SK-N-MC (cell line): ENCODE results near the gene KLF7.
A peak's percentile ranks its signal among the peaks of the same experiment; 100 is the strongest.

ENCODE experiments used
- DNase-seq: peaks from one replicate; pipeline ENCODE4 v3.0.0-alpha.2; 2011; ENCODE audit warnings: low read depth, low spot score
- H3K27ac ChIP-seq: fragments of 200-600 bp; sonication (generic); 2 replicates; pipeline ENCODE4 v1.5.1; 2016; ENCODE audit warnings: mixed run types
- H3K36me3 ChIP-seq: fragments of 200-600 bp; sonication (generic); 2 replicates; pipeline ENCODE4 v1.6.1; 2017; ENCODE audit warnings: antibody characterized with exemption, low read length, mixed read lengths; ENCODE audit not compliant: insufficient read depth
- H3K4me3 ChIP-seq: fragments of 200-600 bp; sonication (generic); 2 replicates; pipeline ENCODE4 v1.5.1; 2016
- H3K9ac ChIP-seq: fragments of 200-600 bp; sonication (generic); 2 replicates; pipeline ENCODE4 v1.8.0; 2017; ENCODE audit warnings: mixed run types, mixed read lengths; ENCODE audit not compliant: insufficient read length
- H3K9me3 ChIP-seq: fragments of 200-600 bp; sonication (generic); 2 replicates; pipeline ENCODE4 v1.6.1; 2017; ENCODE audit warnings: low read depth, mild to moderate bottlenecking, antibody characterized with exemption, low read length, moderate library complexity, mixed read lengths
- EZH2 ChIP-seq: fragments of 200-600 bp; sonication (generic); IDR thresholded peaks from one replicate; pipeline ENCODE4 v1.6.1; 2017; ENCODE audit warnings: antibody characterized with exemption
- FOXP2 ChIP-seq: optimal IDR thresholded peaks from 2 replicates; pipeline ENCODE3; 2011; ENCODE audit warnings: mild to moderate bottlenecking, moderate library complexity; ENCODE audit not compliant: insufficient read depth; ENCODE audit errors: extremely low read length, control extremely low read depth
- POLR2AphosphoS5 ChIP-seq: IDR thresholded peaks from 2 replicates; pipeline ENCODE4 v1.6.1; 2012; ENCODE audit warnings: mild to moderate bottlenecking, low read depth, low read length, borderline replicate concordance

The KLF7 gene

GRCh38 chr2:207119048-207119447 lies 46.7 kb downstream of the KLF7 start:
- Histone ChIP-seq H3K27ac (no peak overlapping the region), H3K4me3 (no peak overlapping the region), H3K9ac (no peak overlapping the region), H3K9me3 (no peaks in the 10 kb centered on the region), H3K36me3 (peaks cover 26% of the 10 kb centered on the region; the same call in 1 of the 2 replicates)
- TF ChIP-seq POLR2AphosphoS5: no peak
- no peak for TF ChIP-seq FOXP2
- TF ChIP-seq EZH2: no peak
- DNase-seq: no peak

- Histone ChIP-seq H3K36me3 (peaks cover 13% of the 10 kb centered on the region; the same call in 1 of the 2 replicates), H3K9ac (no peak overlapping the region), H3K27ac (no peak overlapping the region), H3K9me3 (no peaks in the 10 kb centered on the region), H3K4me3 (no peak overlapping the region)
- no peak for DNase-seq
- TF ChIP-seq FOXP2: no peak
- no peak for TF ChIP-seq EZH2
- TF ChIP-seq POLR2AphosphoS5: no peak
These were observed 48.1 kb downstream of the KLF7 start for GRCh38 chr2:207117668-207118067.

- Histone ChIP-seq H3K4me3 (no peak overlapping the region), H3K9me3 (no peaks in the 10 kb centered on the region), H3K27ac (no peak overlapping the region), H3K36me3 (no peaks in the 10 kb centered on the region), H3K9ac (no peak overlapping the region)
- DNase-seq: no peak
- TF ChIP-seq EZH2 (no peak), FOXP2 (no peak), POLR2AphosphoS5 (no peak)
These were observed 49.9 kb downstream of the KLF7 start for GRCh38 chr2:207115715-207116364.

- Histone ChIP-seq H3K4me3 (no peak overlapping the region), H3K9me3 (no peaks in the 10 kb centered on the region), H3K36me3 (no peaks in the 10 kb centered on the region), H3K9ac (no peak overlapping the region), H3K27ac (no peak overlapping the region)
- no peak for DNase-seq
- no peak for TF ChIP-seq POLR2AphosphoS5
- TF ChIP-seq FOXP2: no peak
- TF ChIP-seq EZH2: no peak
These were observed 52.3 kb downstream of the KLF7 start for GRCh38 chr2:207113414-207113813.

- no peak for DNase-seq
- H3K27ac ChIP-seq: no peak overlapping the region
- H3K9me3 ChIP-seq: no peaks in the 10 kb centered on the region
- no peak for TF ChIP-seq FOXP2
- no peak for TF ChIP-seq EZH2
- TF ChIP-seq POLR2AphosphoS5: no peak
- no peak overlapping the region for H3K9ac ChIP-seq
- H3K4me3 ChIP-seq: no peak overlapping the region
- no peaks in the 10 kb centered on the region for H3K36me3 ChIP-seq
These were observed 53.0 kb downstream of the KLF7 start for GRCh38 chr2:207112785-207113184.

GRCh38 chr2:207112383-207112782 lies 53.4 kb downstream of the KLF7 start:
- Histone ChIP-seq H3K36me3 (no peaks in the 10 kb centered on the region), H3K9me3 (no peaks in the 10 kb centered on the region), H3K9ac (no peak overlapping the region), H3K4me3 (no peak overlapping the region), H3K27ac (no peak overlapping the region)
- peak; percentile 28 for DNase-seq
- TF ChIP-seq EZH2 (no peak), POLR2AphosphoS5 (no peak), FOXP2 (no peak)

GRCh38 chr2:207111757-207112156 lies 54.0 kb downstream of the KLF7 start:
- Histone ChIP-seq H3K4me3 (no peak overlapping the region), H3K27ac (no peak overlapping the region), H3K9ac (no peak overlapping the region), H3K9me3 (no peaks in the 10 kb centered on the region), H3K36me3 (no peaks in the 10 kb centered on the region)
- TF ChIP-seq FOXP2 (no peak), EZH2 (no peak)
- no peak for DNase-seq

- H3K4me3 ChIP-seq: no peak overlapping the region
- TF ChIP-seq EZH2 (no peak), POLR2AphosphoS5 (no peak), FOXP2 (no peak)
- H3K36me3 ChIP-seq: 0 out of 2 replicates have a peak, but pooled peaks cover 6% of the 10 kb centered on the region
- no peaks in the 10 kb centered on the region for H3K9me3 ChIP-seq
- no peak for DNase-seq
- no peak overlapping the region for H3K9ac ChIP-seq
- H3K27ac ChIP-seq: no peak overlapping the region
These were observed 55.0 kb downstream of the KLF7 start for GRCh38 chr2:207110715-207111114.

GRCh38 chr2:207110310-207110709 lies 55.4 kb downstream of the KLF7 start:
- Histone ChIP-seq H3K36me3 (0 out of 2 replicates have a peak, but pooled peaks cover 6% of the 10 kb centered on the region), H3K4me3 (no peak overlapping the region), H3K9me3 (no peaks in the 10 kb centered on the region), H3K27ac (no peak overlapping the region), H3K9ac (no peak overlapping the region)
- TF ChIP-seq EZH2: no peak
- no peak for TF ChIP-seq POLR2AphosphoS5
- no peak for TF ChIP-seq FOXP2
- DNase-seq: no peak
